NT2/D1 (cell line): Measurements from ENCODE around the gene PPP2R5C.

Experiments used
- DNase-seq: peaks from one replicate; pipeline ENCODE4 v3.0.0-alpha.2; 2011; ENCODE audit warnings: low read depth, low spot score
- H3K27me3 ChIP-seq: 2 replicates; pipeline ENCODE4 v1.6.0; 2011; ENCODE audit warnings: mild to moderate bottlenecking; ENCODE audit not compliant: insufficient read length, insufficient read depth
- H3K36me3 ChIP-seq: 2 replicates; pipeline ENCODE4 v1.6.1; 2011; ENCODE audit warnings: mild to moderate bottlenecking, low read length, mixed read lengths; ENCODE audit not compliant: insufficient read depth, insufficient read length
- H3K4me1 ChIP-seq: 2 replicates; pipeline ENCODE4 v1.5.1; 2011; ENCODE audit not compliant: insufficient read depth, insufficient read length
- H3K4me3 ChIP-seq: 2 replicates; pipeline ENCODE4 v1.5.1; 2011; ENCODE audit warnings: low read depth; ENCODE audit not compliant: insufficient read length
- H3K9ac ChIP-seq: 2 replicates; pipeline ENCODE4 v1.6.0; 2011; ENCODE audit warnings: low read depth; ENCODE audit not compliant: insufficient read length
- H3K9me3 ChIP-seq: 2 replicates; pipeline ENCODE4 v1.5.1; 2011; ENCODE audit warnings: mild to moderate bottlenecking, low read length; ENCODE audit not compliant: insufficient read depth
- SUZ12 ChIP-seq: IDR thresholded peaks from 2 replicates; pipeline ENCODE4 v1.6.1; 2011; ENCODE audit not compliant: insufficient read length, insufficient read depth; ENCODE audit errors: extremely low read depth
- YY1 ChIP-seq: IDR thresholded peaks from 2 replicates; pipeline ENCODE4 v1.6.1; 2011; ENCODE audit not compliant: insufficient read length, insufficient read depth
- ZNF274 ChIP-seq: IDR thresholded peaks from 2 replicates; pipeline ENCODE4 v1.6.1; 2011; ENCODE audit warnings: mild to moderate bottlenecking, low read depth, low read length

PPP2R5C gene

GRCh38 chr14:101927859-101928258 lies 166.3 kb downstream of the PPP2R5C start:
- H3K9me3 ChIP-seq: no peaks in the 10 kb centered on the region
- H3K4me1 ChIP-seq: no peaks in the 10 kb centered on the region
- no peak overlapping the region for H3K9ac ChIP-seq
- peaks cover 15% of the 10 kb centered on the region for H3K36me3 ChIP-seq
- H3K4me3 ChIP-seq: no peak overlapping the region
- DNase-seq: no peak
- H3K27me3 ChIP-seq: peaks cover under 1% of the 10 kb centered on the region
- no peak for TF ChIP-seq ZNF274
- TF ChIP-seq YY1: no peak
- TF ChIP-seq SUZ12: no peak

GRCh38 chr14:101928415-101928841 lies 166.9 kb downstream of the PPP2R5C start:
- DNase-seq: no peak
- no peak for TF ChIP-seq SUZ12
- TF ChIP-seq ZNF274: no peak
- TF ChIP-seq YY1: no peak
- H3K36me3 ChIP-seq: peaks cover 15% of the 10 kb centered on the region

GRCh38 chr14:101929096-101929495 lies 167.6 kb downstream of the PPP2R5C start:
- no peaks in the 10 kb centered on the region for H3K9me3 ChIP-seq
- H3K4me1 ChIP-seq: no peaks in the 10 kb centered on the region
- TF ChIP-seq YY1 (no peak), SUZ12 (no peak), ZNF274 (no peak)
- peaks cover 15% of the 10 kb centered on the region for H3K36me3 ChIP-seq
- H3K27me3 ChIP-seq: peaks cover 6% of the 10 kb centered on the region
- no peak overlapping the region for H3K9ac ChIP-seq
- H3K4me3 ChIP-seq: no peak overlapping the region
- no peak for DNase-seq

More at GRCh38 chr14:101928415-101928841, 166.9 kb downstream of the PPP2R5C start:
- Histone ChIP-seq H3K27me3 (peaks cover 6% of the 10 kb centered on the region), H3K4me1 (no peaks in the 10 kb centered on the region), H3K9me3 (no peaks in the 10 kb centered on the region), H3K9ac (no peak overlapping the region), H3K4me3 (no peak overlapping the region)

GRCh38 chr14:101929946-101930345 lies 168.4 kb downstream of the PPP2R5C start:
- Histone ChIP-seq H3K4me1 (no peaks in the 10 kb centered on the region), H3K27me3 (peaks cover 6% of the 10 kb centered on the region), H3K9me3 (no peaks in the 10 kb centered on the region), H3K4me3 (no peak overlapping the region), H3K9ac (no peak overlapping the region), H3K36me3 (peaks cover 12% of the 10 kb centered on the region)
- DNase-seq: no peak
- no peak for TF ChIP-seq ZNF274
- no peak for TF ChIP-seq YY1
- TF ChIP-seq SUZ12: no peak

GRCh38 chr14:101932673-101933072 lies 171.2 kb downstream of the PPP2R5C start:
- Histone ChIP-seq H3K4me3 (no peak overlapping the region), H3K36me3 (peaks cover 6% of the 10 kb centered on the region), H3K4me1 (no peaks in the 10 kb centered on the region), H3K27me3 (peaks cover 6% of the 10 kb centered on the region), H3K9ac (no peak overlapping the region), H3K9me3 (no peaks in the 10 kb centered on the region)
- no peak for DNase-seq
- TF ChIP-seq ZNF274: no peak
- no peak for TF ChIP-seq YY1
- TF ChIP-seq SUZ12: no peak

GRCh38 chr14:101933209-101933608 lies 171.7 kb downstream of the PPP2R5C start:
- Histone ChIP-seq H3K9ac (no peak overlapping the region), H3K27me3 (peaks cover 12% of the 10 kb centered on the region), H3K4me1 (no peaks in the 10 kb centered on the region), H3K4me3 (no peak overlapping the region), H3K36me3 (peaks cover 6% of the 10 kb centered on the region), H3K9me3 (no peaks in the 10 kb centered on the region)
- no peak for TF ChIP-seq YY1
- TF ChIP-seq ZNF274: no peak
- TF ChIP-seq SUZ12: no peak
- no peak for DNase-seq

- DNase-seq: no peak
These were observed 173.2 kb downstream of the PPP2R5C start for GRCh38 chr14:101934601-101935150.

More at GRCh38 chr14:101934601-101935150, 173.2 kb downstream of the PPP2R5C start:
- TF ChIP-seq ZNF274: no peak
- TF ChIP-seq YY1: no peak
- TF ChIP-seq SUZ12: no peak
- no peaks in the 10 kb centered on the region for H3K4me1 ChIP-seq
- no peak overlapping the region for H3K9ac ChIP-seq
- H3K4me3 ChIP-seq: no peak overlapping the region
- H3K27me3 ChIP-seq: peaks cover 23% of the 10 kb centered on the region
- no peaks in the 10 kb centered on the region for H3K9me3 ChIP-seq
- H3K36me3 ChIP-seq: no peaks in the 10 kb centered on the region
